ENCODE results near the gene CADM2. TPM values are rescaled to one million over a fixed set of nuclear protein-coding genes. Genes with fewer than 3 reads are reported as not detected.

CADM2 gene
- polyA plus RNA-seq, 3 donors, result 0.45 to 0.87 (median 0.83) TPM

DNA sequence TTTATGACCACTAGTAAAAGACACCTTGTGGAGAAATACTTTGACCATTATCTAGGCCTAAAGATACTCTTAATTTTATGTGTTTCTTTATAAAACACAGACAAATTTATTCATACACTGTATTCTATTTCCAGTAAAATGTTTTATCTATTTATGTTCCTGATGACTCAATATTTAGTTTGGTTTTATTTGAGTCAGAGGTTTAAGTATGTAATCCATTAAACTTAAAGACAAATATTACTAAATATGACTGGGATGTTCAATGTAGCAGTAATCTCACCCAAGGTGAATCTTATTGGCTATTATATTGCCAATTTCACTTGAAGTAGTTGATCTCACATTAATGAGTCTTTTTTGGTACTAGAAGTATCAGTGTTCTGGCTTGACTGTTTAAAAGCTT, 799.7 kb downstream of the CADM2 start:
- no peak for DNase-seq (ENCODE audit: low read depth in 3 of 3, low spot score in 2 of 3)

DNA sequence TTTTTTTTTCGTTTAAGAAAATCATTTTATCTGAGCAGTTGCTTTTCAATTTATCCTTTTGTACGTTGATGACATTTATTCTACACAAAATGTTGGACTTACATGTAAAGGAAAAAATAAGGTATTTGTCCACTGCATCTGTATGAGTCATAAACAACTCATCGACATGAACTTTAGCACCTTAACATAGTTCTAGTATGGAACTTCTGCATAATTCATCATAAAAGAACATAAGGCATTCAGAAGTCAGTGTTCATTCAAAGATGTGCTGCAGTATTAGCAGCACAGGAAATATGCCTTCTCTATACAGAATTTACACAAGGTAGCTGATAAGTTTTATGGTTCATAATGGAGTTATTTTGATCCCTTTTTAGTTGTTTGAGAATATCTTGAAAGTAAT, 801.6 kb downstream of the CADM2 start:
- no peak for DNase-seq (ENCODE audit: low read depth in 3 of 3, low spot score in 2 of 3)

DNA sequence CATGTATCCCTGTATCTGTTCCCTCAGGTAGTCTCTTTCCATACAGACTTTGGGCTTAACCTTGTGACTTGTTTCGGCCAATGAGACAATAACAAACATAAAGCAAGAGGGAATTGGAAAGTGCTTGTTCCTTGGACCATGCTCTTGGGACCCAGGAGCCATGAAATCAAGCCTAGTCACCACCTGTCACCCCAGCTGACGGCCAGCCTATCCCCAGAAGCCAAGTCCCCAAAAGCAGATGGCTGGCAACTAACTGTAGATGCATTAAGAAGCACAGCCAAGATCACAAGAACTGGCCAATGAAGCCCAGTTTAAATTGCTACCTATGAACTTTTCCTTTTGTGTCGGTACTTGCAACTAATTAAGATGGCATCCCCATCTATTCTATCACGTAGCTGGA, 822.0 kb downstream of the CADM2 start:
- no peak for DNase-seq (ENCODE audit: low read depth in 3 of 3, low spot score in 2 of 3)

DNA sequence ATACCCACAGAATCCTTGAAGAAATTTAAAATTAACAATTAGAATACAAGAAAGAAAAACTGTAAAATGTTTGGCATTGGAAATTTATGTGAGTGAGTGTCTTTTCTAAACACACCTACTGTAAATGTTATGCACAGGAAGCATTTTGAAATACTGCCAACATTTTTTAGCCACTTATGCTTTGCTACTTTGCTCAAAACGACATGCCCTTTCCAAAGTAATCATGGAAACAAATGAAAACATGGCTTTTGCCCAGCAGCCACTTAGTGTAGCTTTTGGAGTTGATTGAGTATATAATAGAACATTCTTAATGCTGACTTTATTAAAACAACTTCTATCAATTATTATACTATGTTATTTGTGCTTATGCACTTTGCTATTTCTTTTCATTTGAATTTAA, 823.0 kb downstream of the CADM2 start:
- no peak for DNase-seq (ENCODE audit: low read depth in 3 of 3, low spot score in 2 of 3)

DNA sequence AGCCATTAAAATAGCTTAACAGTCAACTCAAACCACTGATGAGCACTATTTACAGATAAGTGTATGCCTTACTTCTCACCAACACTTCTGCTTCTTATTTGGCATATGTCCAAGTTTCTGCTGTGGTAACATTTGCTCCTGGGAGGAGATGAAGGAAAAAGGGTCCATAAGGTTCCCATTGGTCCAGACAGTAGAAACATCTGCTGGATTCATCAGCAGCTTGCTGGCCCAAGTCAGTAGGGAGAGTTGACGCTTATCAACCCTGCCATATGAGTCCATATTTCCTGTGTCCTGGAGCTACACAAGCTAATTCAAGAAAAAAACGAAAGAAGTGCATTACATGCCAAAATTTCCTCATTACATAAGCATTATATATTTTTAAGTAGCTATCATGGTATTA, 824.5 kb downstream of the CADM2 start:
- no peak for DNase-seq (ENCODE audit: low read depth in 3 of 3, low spot score in 2 of 3)

DNA sequence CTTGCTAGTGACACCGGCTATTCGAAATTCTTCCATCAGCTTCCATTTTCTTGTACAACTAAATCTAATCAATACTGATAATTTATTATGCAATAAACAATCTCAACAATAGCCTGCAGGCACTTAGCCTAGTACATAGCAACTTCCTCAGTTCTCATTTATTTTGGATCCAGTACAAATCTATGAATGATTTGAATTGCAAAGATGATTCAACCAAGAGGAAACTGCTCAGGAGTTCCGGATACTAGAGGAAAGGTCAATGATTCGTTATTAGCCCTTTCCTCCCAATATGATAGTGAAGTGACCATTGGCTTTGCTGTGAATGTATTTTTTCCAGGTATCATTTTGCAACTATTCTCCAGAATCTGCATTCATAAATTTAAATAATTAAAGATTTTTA, 827.0 kb downstream of the CADM2 start:
- no peak for DNase-seq (ENCODE audit: low read depth in 3 of 3, low spot score in 2 of 3)

- no peak for DNase-seq (ENCODE audit: low read depth in 3 of 3, low spot score in 2 of 3)
Measured at GRCh38 chr3:85790445-85791030, 831.7 kb downstream of the CADM2 start.

GRCh38 chr3:85796140-85796539, 837.4 kb downstream of the CADM2 start:
- no peak for DNase-seq (ENCODE audit: low read depth in 3 of 3, low spot score in 2 of 3)

DNA sequence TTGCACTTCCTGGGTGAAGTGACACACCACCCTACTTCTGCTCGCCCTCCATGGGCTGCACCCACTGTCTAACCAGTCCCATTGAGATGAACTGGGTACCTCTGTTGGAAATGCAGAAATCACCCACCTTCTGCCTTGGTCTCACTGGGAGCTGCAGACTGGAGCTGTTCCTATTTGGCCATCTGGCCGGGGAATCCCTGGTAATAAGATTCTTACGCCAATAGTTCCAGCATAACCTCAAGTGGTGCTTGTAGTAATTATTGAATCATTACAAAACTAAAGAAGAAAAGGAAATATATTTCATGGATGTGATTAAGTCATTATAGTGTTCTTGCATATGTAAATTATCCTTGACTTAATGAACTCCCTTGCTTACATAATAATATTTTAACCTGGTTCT, 841.9 kb downstream of the CADM2 start:
- no peak for DNase-seq (ENCODE audit: low read depth in 3 of 3, low spot score in 2 of 3)

- peak in 1 of 3 donors; percentile 1 for DNase-seq (ENCODE audit: low read depth in 3 of 3, low spot score in 2 of 3)
Measured at GRCh38 chr3:85801955-85802354, 843.2 kb downstream of the CADM2 start.

GRCh38 chr3:85808755-85809154, 850.0 kb downstream of the CADM2 start:
- DNase-seq (ENCODE audit: low read depth in 3 of 3, low spot score in 2 of 3), result no peak

DNA sequence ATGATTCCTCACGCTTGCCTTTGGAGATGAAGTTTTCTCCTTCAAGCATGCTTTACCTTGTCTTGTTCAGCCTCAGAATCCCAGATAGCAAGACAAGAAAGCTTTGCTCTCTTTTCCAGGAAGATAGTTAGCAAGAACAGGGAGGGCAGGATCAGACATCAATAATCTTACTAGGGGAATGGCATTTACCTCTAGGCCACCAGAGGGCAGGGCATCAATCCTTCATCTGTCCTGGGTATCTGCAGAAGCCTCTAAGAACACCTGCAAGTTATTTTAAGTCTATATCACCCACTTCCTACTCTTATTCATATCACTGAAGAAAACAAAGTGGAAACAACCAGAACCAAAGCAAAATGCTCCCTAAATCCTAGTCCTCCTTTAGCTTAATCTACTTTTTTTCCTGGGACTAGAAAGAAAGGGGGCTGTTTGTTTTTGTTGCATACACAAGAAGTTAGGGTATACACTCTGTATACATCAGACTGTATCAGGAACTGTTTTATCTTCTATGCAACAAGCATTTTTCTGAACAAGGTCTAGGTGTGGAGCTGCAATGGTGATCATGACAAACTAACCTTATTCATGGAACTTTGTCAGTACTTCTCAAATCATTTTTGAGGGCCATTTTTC, 862.5 kb downstream of the CADM2 start:
- DNase-seq (ENCODE audit: low read depth in 3 of 3, low spot score in 2 of 3), result no peak

- no peak for DNase-seq (ENCODE audit: low read depth in 3 of 3, low spot score in 2 of 3)
Measured at GRCh38 chr3:85835857-85836440, 877.2 kb downstream of the CADM2 start.

DNA sequence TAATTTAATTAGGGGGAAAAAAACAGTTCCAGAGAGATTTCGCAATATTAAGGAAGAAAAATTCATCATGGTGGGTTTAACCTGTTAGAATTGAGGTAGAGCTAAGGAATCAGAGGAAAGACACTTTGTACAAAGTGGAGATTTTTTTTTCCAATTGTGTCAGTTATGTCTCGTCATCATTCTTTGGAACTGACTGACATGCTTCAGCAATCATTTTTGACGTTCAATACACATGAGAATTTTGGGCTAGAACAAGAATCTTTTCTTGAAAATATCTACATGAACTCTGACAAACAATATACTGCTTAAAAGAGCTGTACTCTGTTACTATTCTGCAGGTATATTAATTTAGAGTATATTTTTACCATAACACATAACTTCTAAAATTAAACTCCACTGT, 878.6 kb downstream of the CADM2 start:
- DNase-seq (ENCODE audit: low read depth in 3 of 3, low spot score in 2 of 3), result no peak

DNA sequence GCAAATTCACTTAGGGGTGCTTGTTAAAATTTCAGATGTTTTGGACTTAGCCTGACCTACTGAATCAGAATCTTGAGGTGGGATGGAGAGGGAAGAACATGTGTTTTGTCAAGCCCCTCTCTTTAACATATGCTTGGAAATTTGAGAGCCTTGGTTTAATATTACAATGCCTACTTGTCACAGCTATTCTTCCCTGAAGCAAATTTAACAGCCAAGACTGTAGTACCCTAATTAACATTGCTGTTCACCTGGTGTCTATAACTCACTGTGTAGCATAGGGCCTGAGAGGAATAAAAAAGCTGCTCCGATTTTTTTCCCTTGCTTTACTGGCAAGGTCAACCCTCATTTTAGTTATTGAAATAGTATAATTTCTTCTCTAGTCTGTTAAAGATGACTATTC, 880.1 kb downstream of the CADM2 start:
- no peak for DNase-seq (ENCODE audit: low read depth in 3 of 3, low spot score in 2 of 3)

GRCh38 chr3:85842081-85842480, 883.3 kb downstream of the CADM2 start:
- DNase-seq (ENCODE audit: low read depth in 3 of 3, low spot score in 2 of 3), result no peak

- DNase-seq (ENCODE audit: low read depth in 3 of 3, low spot score in 2 of 3), result no peak
Measured at GRCh38 chr3:85846940-85847339, 888.2 kb downstream of the CADM2 start.

DNA sequence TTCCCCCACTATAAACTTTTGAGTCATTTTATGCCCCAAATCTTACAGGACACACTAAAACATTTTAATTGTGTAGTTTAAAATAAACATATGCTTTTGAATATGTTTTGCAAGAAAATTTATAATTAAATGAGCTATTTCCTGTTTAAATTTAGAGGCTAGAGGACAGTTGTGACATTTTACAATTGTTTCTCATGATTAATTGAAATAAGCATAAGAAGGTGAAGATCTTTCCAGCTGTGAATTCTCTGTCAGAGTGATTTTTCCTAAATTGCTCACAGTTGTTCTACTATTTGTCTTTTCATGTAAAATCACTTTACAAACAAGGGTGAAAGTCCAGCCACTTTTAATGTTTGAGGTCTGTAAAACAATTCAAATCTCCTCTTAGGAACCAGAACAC, 892.3 kb downstream of the CADM2 start:
- DNase-seq (ENCODE audit: low read depth in 3 of 3, low spot score in 2 of 3), result peak in 1 of 3 donors; percentile 29

GRCh38 chr3:85853805-85854204, 895.0 kb downstream of the CADM2 start:
- DNase-seq (ENCODE audit: low read depth in 3 of 3, low spot score in 2 of 3), result no peak

DNA sequence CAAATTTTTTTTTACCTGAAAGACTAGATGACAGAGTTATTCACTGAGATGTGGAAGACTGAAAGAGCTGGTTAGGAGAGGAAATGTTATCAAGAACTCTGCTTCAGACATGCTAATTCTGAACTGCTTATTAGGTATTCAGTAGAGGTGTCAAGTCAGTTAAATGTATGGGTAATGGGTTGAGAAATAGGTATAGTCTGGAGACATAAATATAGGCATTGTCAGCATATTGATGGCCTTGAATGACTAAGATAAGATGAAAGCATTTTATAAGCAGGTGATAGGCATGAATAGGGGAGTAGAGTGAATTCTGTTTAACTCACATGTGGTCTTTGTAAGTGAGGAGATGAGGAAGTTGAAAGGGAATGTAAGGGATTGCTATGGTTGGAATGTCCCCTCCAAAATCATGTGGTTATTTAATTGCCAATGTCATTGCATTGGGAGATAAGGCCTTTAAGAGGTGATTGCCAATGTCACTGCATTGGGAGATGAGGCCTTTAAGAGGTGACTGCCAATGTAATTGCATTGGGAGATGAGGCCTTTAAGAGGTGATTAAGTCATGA, 904.2 kb downstream of the CADM2 start:
- DNase-seq (ENCODE audit: low read depth in 3 of 3, low spot score in 2 of 3), result no peak

DNA sequence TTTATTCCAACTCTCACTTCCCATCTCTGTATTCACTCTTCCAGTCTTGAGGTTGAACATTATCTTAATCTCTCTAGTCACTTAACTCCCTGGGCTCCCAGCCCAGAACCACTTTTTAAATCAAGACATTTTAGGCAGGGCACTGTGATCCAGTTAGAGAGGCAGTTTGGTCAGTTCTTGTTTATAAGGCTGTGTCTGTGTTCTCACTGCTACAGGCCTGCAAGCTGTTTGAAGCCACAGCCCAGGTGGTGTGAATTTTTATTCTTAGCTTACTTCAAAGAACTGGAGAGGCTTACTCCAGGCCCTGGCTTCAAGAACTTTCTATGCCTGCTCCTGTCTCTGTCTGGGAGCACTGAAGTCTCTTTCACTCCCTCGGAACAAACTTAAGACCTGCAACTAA, 906.1 kb downstream of the CADM2 start:
- no peak for DNase-seq (ENCODE audit: low read depth in 3 of 3, low spot score in 2 of 3)

GRCh38 chr3:85867072-85867471, 908.3 kb downstream of the CADM2 start:
- no peak for DNase-seq (ENCODE audit: low read depth in 3 of 3, low spot score in 2 of 3)
